DND-41 (cell line): ENCODE results near the gene TIMM8A.

Experiments
- ATAC-seq: fragments of 200-7000 bp; cut with Tn5 transposase; 3 replicates; pipeline ENCODE4 v1.9.1; 2021; ENCODE audit warnings: low read depth; ENCODE audit not compliant: insufficient read depth
- DNase-seq: peaks from one replicate; pipeline ENCODE4 v3.0.0-alpha.2; 2020
- H2AFZ ChIP-seq: 2 replicates; pipeline ENCODE4 v1.6.0; 2012; ENCODE audit warnings: low read depth, low read length
- H3K27ac ChIP-seq: 2 replicates; pipeline ENCODE4 v1.5.1; 2012; ENCODE audit warnings: low read length, inconsistent platforms
- H3K27me3 ChIP-seq: fragments of 200-600 bp; sonication (generic); 2 replicates; pipeline ENCODE4 v1.6.0; 2012; ENCODE audit warnings: low read length, mild to moderate bottlenecking, inconsistent platforms; ENCODE audit not compliant: insufficient read depth, poor library complexity
- H3K36me3 ChIP-seq: 2 replicates; pipeline ENCODE4 v1.5.1; 2012; ENCODE audit warnings: low read length, inconsistent platforms; ENCODE audit not compliant: insufficient read depth
- H3K4me1 ChIP-seq: 2 replicates; pipeline ENCODE4 v1.5.1; 2012; ENCODE audit warnings: mild to moderate bottlenecking, low read length; ENCODE audit not compliant: insufficient read depth
- H3K4me2 ChIP-seq: 2 replicates; pipeline ENCODE4 v1.6.0; 2012; ENCODE audit warnings: mild to moderate bottlenecking, moderate library complexity, low read length, inconsistent platforms; ENCODE audit not compliant: insufficient read depth
- H3K4me3 ChIP-seq, 2 experiments: fragments of 200-600 bp in 1 of 2; shearing (Covaris generic) in 1 of 2; 2 replicates each; pipeline ENCODE4 v1.5.1; 2012 to 2016; ENCODE audit warnings: inconsistent platforms in 2 of 2, low read length in 2 of 2, mild to moderate bottlenecking in 2 of 2, low read depth in 1 of 2, moderate library complexity in 1 of 2
- H3K79me2 ChIP-seq: 2 replicates; pipeline ENCODE4 v1.6.0; 2012; ENCODE audit warnings: low read length, inconsistent platforms; ENCODE audit not compliant: insufficient read depth
- H3K9ac ChIP-seq: 2 replicates; pipeline ENCODE4 v1.6.0; 2012; ENCODE audit warnings: low read depth, mild to moderate bottlenecking, inconsistent platforms, low read length, moderate library complexity
- H3K9me3 ChIP-seq: 2 replicates; pipeline ENCODE4 v1.5.1; 2012; ENCODE audit warnings: low read length, moderate library complexity, mild to moderate bottlenecking, inconsistent platforms; ENCODE audit not compliant: insufficient read depth, severe bottlenecking
- H4K20me1 ChIP-seq: 2 replicates; pipeline ENCODE4 v1.6.0; 2012; ENCODE audit warnings: low read length; ENCODE audit not compliant: insufficient read depth
- EZH2 ChIP-seq: IDR thresholded peaks from 3 replicates; pipeline ENCODE4 v1.6.1; 2012; ENCODE audit warnings: borderline replicate concordance, low read depth, mild to moderate bottlenecking, moderate library complexity, low read length, inconsistent platforms; ENCODE audit not compliant: severe bottlenecking
- TF ChIP-seq, protein P1 (sequence below): IDR thresholded peaks from 2 replicates; pipeline ENCODE4 v1.5.1; 2012; ENCODE audit warnings: borderline replicate concordance, low read length, moderate library complexity, mild to moderate bottlenecking; ENCODE audit not compliant: poor library complexity, severe bottlenecking; ENCODE audit errors: extremely low read depth

The TIMM8A gene

DNA sequence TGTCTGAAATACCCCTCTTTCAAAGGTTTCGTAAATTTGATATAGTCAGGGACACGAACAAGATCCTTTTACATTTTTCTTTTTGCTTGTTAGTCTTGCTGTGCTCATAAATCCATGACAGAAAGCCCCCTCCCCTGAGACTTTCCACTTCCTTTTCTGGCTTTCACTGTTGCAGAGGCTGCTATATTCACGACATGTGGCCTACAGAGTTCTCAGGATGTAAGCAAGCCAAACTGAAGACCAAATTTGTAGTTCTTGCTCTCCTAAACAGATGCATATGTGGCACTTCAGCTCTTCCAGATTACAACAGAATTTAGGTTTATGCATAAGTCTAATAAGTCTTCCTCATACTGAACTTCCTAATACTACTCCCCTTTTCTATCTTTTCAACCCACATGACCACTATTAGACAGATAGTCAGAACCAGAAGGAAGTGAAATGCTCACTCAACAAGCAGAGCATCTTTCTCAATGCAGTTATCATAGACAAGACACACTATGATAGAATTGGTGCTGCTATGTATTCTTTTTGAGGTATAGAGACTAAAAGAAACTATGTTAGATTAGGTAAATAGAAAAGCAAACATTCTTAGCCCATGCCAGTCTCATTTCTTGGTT is 22.5 kb upstream of the TIMM8A start:
- Histone ChIP-seq H3K4me2 (no peak overlapping the region), H3K36me3 (no peaks in the 10 kb centered on the region), H3K9me3 (no peaks in the 10 kb centered on the region), H2AFZ (no peak overlapping the region), H3K27ac (no peak overlapping the region), H3K4me1 (no peaks in the 10 kb centered on the region), H4K20me1 (no peaks in the 10 kb centered on the region), H3K27me3 (no peaks in the 10 kb centered on the region), H3K4me3 (no peak overlapping the region), H3K9ac (no peak overlapping the region), H3K79me2 (no peaks in the 10 kb centered on the region)
- DNase-seq, result no peak
- ATAC-seq, result no peak
- TF ChIP-seq EZH2, result no peak
- TF ChIP-seq, protein P1, sequence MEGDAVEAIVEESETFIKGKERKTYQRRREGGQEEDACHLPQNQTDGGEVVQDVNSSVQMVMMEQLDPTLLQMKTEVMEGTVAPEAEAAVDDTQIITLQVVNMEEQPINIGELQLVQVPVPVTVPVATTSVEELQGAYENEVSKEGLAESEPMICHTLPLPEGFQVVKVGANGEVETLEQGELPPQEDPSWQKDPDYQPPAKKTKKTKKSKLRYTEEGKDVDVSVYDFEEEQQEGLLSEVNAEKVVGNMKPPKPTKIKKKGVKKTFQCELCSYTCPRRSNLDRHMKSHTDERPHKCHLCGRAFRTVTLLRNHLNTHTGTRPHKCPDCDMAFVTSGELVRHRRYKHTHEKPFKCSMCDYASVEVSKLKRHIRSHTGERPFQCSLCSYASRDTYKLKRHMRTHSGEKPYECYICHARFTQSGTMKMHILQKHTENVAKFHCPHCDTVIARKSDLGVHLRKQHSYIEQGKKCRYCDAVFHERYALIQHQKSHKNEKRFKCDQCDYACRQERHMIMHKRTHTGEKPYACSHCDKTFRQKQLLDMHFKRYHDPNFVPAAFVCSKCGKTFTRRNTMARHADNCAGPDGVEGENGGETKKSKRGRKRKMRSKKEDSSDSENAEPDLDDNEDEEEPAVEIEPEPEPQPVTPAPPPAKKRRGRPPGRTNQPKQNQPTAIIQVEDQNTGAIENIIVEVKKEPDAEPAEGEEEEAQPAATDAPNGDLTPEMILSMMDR, result no peak

- Histone ChIP-seq H3K27me3 (no peaks in the 10 kb centered on the region), H3K4me3 (no peak overlapping the region), H4K20me1 (no peaks in the 10 kb centered on the region), H3K4me2 (no peak overlapping the region), H3K4me1 (no peaks in the 10 kb centered on the region), H3K27ac (no peak overlapping the region), H2AFZ (no peak overlapping the region), H3K79me2 (no peaks in the 10 kb centered on the region), H3K9me3 (no peaks in the 10 kb centered on the region), H3K36me3 (no peaks in the 10 kb centered on the region), H3K9ac (no peak overlapping the region)
- DNase-seq (no peak), ATAC-seq (no peak)
- TF ChIP-seq, protein P1, result no peak
- no peak for TF ChIP-seq EZH2
These were observed 21.1 kb upstream of the TIMM8A start for GRCh38 chrX:101369687-101370086.

- TF ChIP-seq, protein P1, result no peak
- no peak for TF ChIP-seq EZH2
- H3K9me3 ChIP-seq, result no peaks in the 10 kb centered on the region
- H3K27ac ChIP-seq, result no peak overlapping the region
- no peak overlapping the region for H3K4me3 ChIP-seq
- no peak for DNase-seq
- H3K4me1 ChIP-seq, result no peaks in the 10 kb centered on the region
- no peaks in the 10 kb centered on the region for H3K36me3 ChIP-seq
- no peak overlapping the region for H3K9ac ChIP-seq
- H4K20me1 ChIP-seq, result no peaks in the 10 kb centered on the region
- H3K79me2 ChIP-seq, result no peaks in the 10 kb centered on the region
- H2AFZ ChIP-seq, result no peak overlapping the region
- H3K4me2 ChIP-seq, result no peak overlapping the region
- no peaks in the 10 kb centered on the region for H3K27me3 ChIP-seq
- ATAC-seq, result no peak
These were observed 20.3 kb upstream of the TIMM8A start for GRCh38 chrX:101368800-101369199.
